ENCODE measurements around the gene WIZ. TPM values are rescaled to one million over a fixed set of nuclear protein-coding genes. Genes with fewer than 3 reads are reported as not detected.

WIZ gene
- total and polyA plus RNA-seq, 9 of the 15 experiments (the other 6 are each of a cell fraction or from before 2014, with no cell fraction given): 0.06 to 37.5 (median 4.8) TPM

GRCh38 chr19:15400521-15401396 lies 49.0 kb downstream of the WIZ start:
- in situ Hi-C loops (cut with MboI): no loop called here
- Histone ChIP-seq H3K79me2 (ENCODE audit: control insufficient read depth, insufficient read depth, low read length) (peaks cover 44% of the 10 kb centered on the region), H3K4me1 (replicated peaks in 1 of 2; ENCODE audit: control insufficient read depth in 2 of 2, insufficient read depth in 2 of 2, low read length in 2 of 2) (peaks cover 2 to 16% of the 10 kb centered on the region in 2 experiments; a peak in 4 of 5 replicates), H3K9ac (ENCODE audit: insufficient read depth in 1 of 2, low read depth in 2 of 2, low read length in 2 of 2) (no peak overlapping the region), H3K9me3 (replicated peaks; ENCODE audit: control insufficient read depth, insufficient read depth, low read depth, low read length) (no peaks in the 10 kb centered on the region), H4K20me1 (replicated peaks; ENCODE audit: control insufficient read depth, insufficient read depth, low read length) (peaks cover 20% of the 10 kb centered on the region), H3K27ac (ENCODE audit: extremely low read depth, low read depth, low read length) (no peak overlapping the region), H3K9me1 (ENCODE audit: control insufficient read depth, insufficient read depth, low read length) (peaks cover 5% of the 10 kb centered on the region), H2AFZ (ENCODE audit: low read depth, low read length) (no peak overlapping the region), H3K4me3 (no peak overlapping the region), H3K36me3 (ENCODE audit: control insufficient read depth, insufficient read depth, low read length) (peaks cover 94% of the 10 kb centered on the region), H3K27me3 (ENCODE audit: control insufficient read depth in 2 of 2, insufficient read depth in 2 of 2, low read length in 2 of 2) (no peaks in the 10 kb centered on the region), H3K4me2 (ENCODE audit: insufficient read depth, low read length) (no peak overlapping the region)
- 93% methylated on average over 14 of the region's 29 CpGs for WGBS (ENCODE audit: insufficient coverage, low coverage, missing lambda C conversion rate)
- ATAC-seq: no peak
- BruUV-seq (replicated peaks): TSS peak; percentile 58
- DNase-seq (ENCODE audit: extremely low read depth in 1 of 4, low spot score in 3 of 4): no peak
- FAIRE-seq: no peak
- CTCF ChIA-PET (ENCODE audit: low intra/inter-chr PET ratio): no interaction called here
- intact Hi-C loops (cut with micrococcal nuclease): no loop called here
- POLR2A ChIA-PET: interaction anchor here (0.7 to 1.9 kb wide), 3 partner anchors 9 to 22 kb away, joined by 3 to 5 read pairs (median 3); partner anchors contain the start of gene AKAP8L
- no peak for TF ChIP-seq KHSRP (IDR thresholded peaks at IDR 0.05)
- TF ChIP-seq MTA3 (IDR thresholded peaks at IDR 0.05; ENCODE audit: borderline replicate concordance): no peak
- no peak for TF ChIP-seq ZNF316 (IDR thresholded peaks at IDR 0.05)
- TF ChIP-seq ZNF175 (CRISPR knock-in tag; IDR thresholded peaks at IDR 0.05; ENCODE audit: low read depth): no peak
- TF ChIP-seq TARDBP (IDR thresholded peaks at IDR 0.05): no peak
- TF ChIP-seq TRIM25 (IDR thresholded peaks at IDR 0.05; ENCODE audit: borderline replicate concordance): no peak
- no peak for TF ChIP-seq NR2C1 (IDR thresholded peaks at IDR 0.05)
- no peak for TF ChIP-seq NR2C1 (tag; IDR thresholded peaks at IDR 0.05)
- no peak for TF ChIP-seq ZNF764 (CRISPR knock-in tag; IDR thresholded peaks at IDR 0.05; ENCODE audit: low read depth)
- no peak for TF ChIP-seq DMBX1 (CRISPR knock-in tag; IDR thresholded peaks at IDR 0.05; ENCODE audit: borderline replicate concordance)
- no peak for TF ChIP-seq CLOCK (CRISPR knock-in tag; IDR thresholded peaks at IDR 0.05; ENCODE audit: borderline replicate concordance)
- no peak for TF ChIP-seq PREB (CRISPR knock-in tag; IDR thresholded peaks at IDR 0.05)
- no peak for TF ChIP-seq PHF8 (IDR thresholded peaks at IDR 0.05; ENCODE audit: borderline replicate concordance, low read length)
- no peak for TF ChIP-seq TFAP4 (CRISPR knock-in tag; IDR thresholded peaks at IDR 0.05; ENCODE audit: borderline replicate concordance)
- no peak for TF ChIP-seq ZNF165 (CRISPR knock-in tag; IDR thresholded peaks at IDR 0.05; ENCODE audit: borderline replicate concordance)
- no peak for TF ChIP-seq ZNF76 (CRISPR knock-in tag; IDR thresholded peaks at IDR 0.05; ENCODE audit: borderline replicate concordance)

Measured in K562 (cell line).